Stimulated activated CD4-positive, alpha-beta T cell treated with anti-CD3 and anti-CD28 coated beads, TNF-alpha, amount 100 ng/mL, for 1 hour (primary cell): Measurements from ENCODE around the gene VIPR2.
"Not testable (repeated sequence)": the region's sequence is repeated elsewhere in the genome, so short reads cannot be mapped to it uniquely, and the experiment has no call there.

Experiments used
- DNase-seq, 3 donors: peaks; one replicate each; pipeline ENCODE4 v3.0.0-alpha.2; 2020; ENCODE audit warnings: low read depth in 3 of 3, low spot score in 1 of 3

The VIPR2 gene

GRCh38 chr7:159105832-159106811 is 38.5 kb downstream of the VIPR2 start:
- DNase-seq: no peak

DNA sequence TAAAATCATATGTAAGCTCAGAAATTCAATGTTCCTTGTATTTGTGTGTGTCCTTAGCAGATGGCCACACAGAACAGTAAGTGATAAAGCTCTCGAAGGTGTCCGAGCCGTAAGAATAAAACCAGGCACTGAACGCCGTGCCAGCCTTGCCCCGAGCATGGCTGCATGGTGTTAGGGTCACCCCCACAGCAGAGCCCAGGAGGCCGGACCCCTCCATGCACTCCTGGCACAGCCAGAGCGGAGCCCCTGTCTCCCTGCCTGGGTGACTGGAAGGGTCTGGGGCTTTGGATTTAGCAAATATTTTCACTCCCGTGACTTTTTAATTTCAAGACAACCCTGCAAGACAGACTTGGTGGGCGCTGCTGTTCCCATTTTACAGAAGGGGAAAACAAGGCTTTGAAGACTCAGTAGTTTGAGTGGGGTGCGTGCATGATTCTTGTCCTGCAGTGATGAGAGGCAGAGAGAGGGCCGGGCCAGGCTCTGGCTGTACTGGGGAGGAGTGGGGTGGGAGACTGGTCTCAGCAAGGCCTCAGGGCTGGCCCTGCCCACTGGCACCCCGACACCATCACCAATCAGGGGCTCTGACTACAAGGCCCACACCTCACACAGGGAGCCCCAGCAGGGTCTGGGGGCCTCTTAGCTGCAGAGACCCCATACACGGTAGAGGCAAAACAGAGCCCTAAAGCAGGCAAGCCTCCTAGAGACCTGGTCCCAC is 39.4 kb downstream of the VIPR2 start:
- no peak for DNase-seq

GRCh38 chr7:159104188-159104920 is 40.3 kb downstream of the VIPR2 start:
- no peak for DNase-seq

GRCh38 chr7:159103382-159104187 is 41.1 kb downstream of the VIPR2 start:
- no peak for DNase-seq

GRCh38 chr7:159102681-159103381 is 41.8 kb downstream of the VIPR2 start:
- no peak for DNase-seq

- DNase-seq: not testable (repeated sequence)
Observed at GRCh38 chr7:159101661-159102091, 43.0 kb downstream of the VIPR2 start.

DNA sequence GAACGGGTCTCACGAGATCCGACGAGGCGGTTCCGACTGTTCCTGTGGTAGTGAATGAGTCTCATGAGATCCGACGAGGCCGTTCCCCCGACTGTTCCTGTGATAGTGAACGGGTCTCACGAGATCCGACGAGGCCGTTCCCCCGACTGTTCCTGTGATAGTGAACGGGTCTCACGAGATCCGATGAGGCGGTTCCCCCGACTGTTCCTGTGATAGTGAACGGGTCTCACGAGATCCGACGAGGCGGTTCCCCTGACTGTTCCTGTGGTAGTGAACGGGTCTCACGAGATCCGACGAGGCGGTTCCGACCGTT is 43.6 kb downstream of the VIPR2 start:
- not testable (repeated sequence) for DNase-seq

- DNase-seq: not testable (repeated sequence)
Observed at GRCh38 chr7:159100281-159101082, 44.2 kb downstream of the VIPR2 start.

GRCh38 chr7:159099711-159100231 is 44.9 kb downstream of the VIPR2 start:
- DNase-seq: no peak

- DNase-seq: no peak
Observed at GRCh38 chr7:159098811-159099655, 45.6 kb downstream of the VIPR2 start.

DNA sequence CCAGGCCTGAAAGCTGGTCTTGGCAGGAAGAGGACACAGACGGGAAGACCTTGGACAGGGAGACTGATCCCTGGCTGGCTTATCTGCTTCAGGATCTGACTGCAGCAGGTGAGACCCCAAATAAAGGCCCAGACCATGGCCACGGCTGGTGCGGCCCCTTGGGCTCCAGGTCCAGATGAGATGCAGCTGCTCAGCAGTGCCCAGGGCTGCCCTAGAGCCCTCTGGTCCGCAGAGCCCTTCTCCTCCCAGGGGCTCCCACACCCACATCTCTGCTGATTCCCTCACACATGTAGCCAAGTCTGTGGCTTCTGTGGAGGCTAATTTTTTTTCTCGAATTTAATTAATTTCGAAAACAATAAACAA is 46.3 kb downstream of the VIPR2 start:
- DNase-seq: no peak

DNA sequence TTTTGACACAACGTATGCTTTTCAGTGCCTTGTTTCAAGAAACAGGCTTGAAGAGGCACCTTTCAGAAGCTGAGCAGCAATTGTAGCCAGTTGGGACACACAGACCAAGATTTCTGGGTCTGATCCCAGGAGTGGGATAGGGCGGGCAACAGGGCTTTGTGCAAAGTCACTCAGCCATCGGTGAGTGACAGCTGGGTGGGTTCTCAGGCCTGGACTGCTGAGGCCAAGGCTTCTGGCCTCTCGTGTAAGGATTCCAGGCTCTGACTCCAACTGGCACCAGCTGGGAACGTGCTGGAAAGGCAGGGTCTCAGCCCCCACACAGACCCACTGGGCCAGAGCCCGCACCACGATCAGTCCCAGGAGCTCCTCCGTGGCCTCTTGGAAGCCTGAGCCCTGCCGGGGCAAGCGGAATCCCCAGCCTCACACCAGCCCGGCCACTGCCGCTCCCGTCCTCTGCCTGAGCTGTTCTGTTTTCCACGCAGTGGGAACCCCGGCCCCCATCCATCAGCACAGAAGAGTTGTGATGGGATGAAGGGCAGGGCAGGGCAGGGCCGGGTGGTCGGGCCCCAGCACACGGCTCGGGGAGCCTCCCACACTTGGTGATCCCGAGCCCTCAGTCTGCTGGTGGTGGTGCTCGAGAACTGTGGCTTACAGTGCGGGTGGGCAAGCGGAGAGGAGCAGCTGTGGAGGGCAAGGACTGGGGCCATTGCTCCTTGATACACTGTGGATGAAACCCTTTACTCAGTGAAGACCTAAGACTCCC is 46.8 kb downstream of the VIPR2 start:
- DNase-seq: no peak

DNA sequence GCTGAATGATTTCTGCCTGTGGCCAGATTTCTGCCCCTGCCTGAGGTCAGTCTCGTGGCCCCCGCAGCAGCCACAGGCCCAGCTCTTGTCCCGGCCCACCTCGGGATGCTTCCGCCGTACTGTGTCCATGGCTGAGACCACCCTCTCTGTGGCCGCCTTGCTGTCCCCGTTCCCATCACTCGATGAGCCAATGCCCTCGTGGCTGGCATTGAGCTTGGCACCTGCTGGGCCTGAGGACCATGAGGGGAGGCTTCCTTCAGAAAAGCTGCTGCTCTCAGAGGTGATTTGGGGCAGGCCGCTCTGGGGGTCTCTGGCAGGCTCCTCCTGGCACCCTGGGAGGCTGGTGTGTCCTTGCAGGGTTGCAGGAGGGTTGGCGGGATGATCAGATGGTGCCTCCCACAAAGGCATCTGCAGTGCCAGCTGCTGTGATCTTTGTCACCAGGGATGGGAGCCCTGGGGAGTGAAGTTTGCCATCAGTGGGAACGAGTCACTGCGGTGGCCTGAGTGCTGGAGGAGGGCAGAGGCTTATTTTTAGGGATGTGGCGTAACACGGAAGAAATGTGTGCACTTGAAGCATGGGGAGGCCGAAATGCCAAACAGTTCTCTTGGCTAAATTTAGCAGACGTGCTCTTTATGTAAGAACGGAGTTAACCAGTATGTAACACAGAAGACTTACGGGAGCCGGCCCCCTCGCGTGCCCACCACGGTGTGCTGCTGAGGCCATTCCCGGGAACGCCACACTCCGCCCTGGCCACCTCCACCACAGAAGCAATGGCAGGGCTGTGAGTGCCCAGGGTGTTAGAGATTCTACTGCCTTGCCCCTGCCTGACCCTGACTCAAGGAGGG is 47.7 kb downstream of the VIPR2 start:
- no peak for DNase-seq

- DNase-seq: no peak
Observed at GRCh38 chr7:159095979-159096411, 48.7 kb downstream of the VIPR2 start.

GRCh38 chr7:159094919-159095915 is 49.5 kb downstream of the VIPR2 start:
- no peak for DNase-seq
